T-helper 17 cell (primary cell): ENCODE data around the gene KCNK4. TPM values are rescaled to one million over a fixed set of nuclear protein-coding genes. Genes with fewer than 3 reads are reported as not detected.

Experiments
- ATAC-seq: fragments of 150-1000 bp; cut with Tn5 transposase; 2 replicates; pipeline ENCODE4 v1.10.0; 2021; ENCODE audit warnings: mild to moderate bottlenecking, moderate library complexity
- DNase-seq, 3 donors: peaks; one replicate each; pipeline versions ENCODE4 v3.0.0 to v3.0.0-alpha.2; 2020 to 2021
- H3K9me3 ChIP-seq: one replicate; pipeline ENCODE4 v1.7.0; 2013; ENCODE audit warnings: low read length, mild to moderate bottlenecking; ENCODE audit not compliant: control insufficient read depth, poor library complexity, severe bottlenecking
- H3K27ac Mint-ChIP-seq: one replicate; pipeline ENCODE4 v1.8.0; 2022; ENCODE audit warnings: mild to moderate bottlenecking, moderate library complexity, mixed read lengths
- H3K27me3 Mint-ChIP-seq: one replicate; pipeline ENCODE4 v1.8.0; 2022; ENCODE audit warnings: mixed read lengths
- H3K36me3 Mint-ChIP-seq: one replicate; pipeline ENCODE4 v1.8.0; 2022; ENCODE audit warnings: low read depth, mixed read lengths
- H3K4me1 Mint-ChIP-seq: one replicate; pipeline ENCODE4 v1.8.0; 2022; ENCODE audit warnings: mild to moderate bottlenecking, mixed read lengths
- H3K4me3 Mint-ChIP-seq: one replicate; pipeline ENCODE4 v1.8.0; 2022; ENCODE audit warnings: mild to moderate bottlenecking, moderate library complexity, mixed read lengths
- total RNA-seq, 4 donors: library from RNA in 2 of 4; stranded (reverse) in 2 of 4; gene quantifications; one replicate each; pipeline ENCODE4 v1.2.3 and lab custom pipeline; 2022 to 2026

KCNK4 gene
- total RNA-seq, 2 donors from 2014 or later, result 0.50 TPM; not detected in 1

DNA sequence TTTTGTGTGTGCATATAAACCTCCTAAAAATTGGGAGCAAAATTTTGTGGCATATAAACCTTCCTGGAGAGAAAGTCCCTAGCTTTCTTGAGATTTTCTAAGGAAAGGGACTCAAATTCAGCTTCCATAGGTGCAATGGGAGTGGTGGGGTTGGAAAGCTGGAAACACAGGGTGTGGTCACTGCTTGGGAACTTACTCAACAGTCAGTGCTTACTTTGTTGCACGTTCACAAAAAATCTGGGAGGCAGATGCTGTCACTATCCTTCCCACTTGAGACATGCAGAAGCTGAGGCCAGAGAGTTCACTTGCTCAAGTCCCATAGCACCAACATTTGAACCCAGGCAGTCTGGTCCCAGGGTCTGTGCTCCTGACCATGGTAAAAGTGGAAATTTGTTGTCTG lies 5.1 kb downstream of the KCNK4 start:
- Mint-ChIP-seq H3K4me3 (no peak overlapping the region), H3K27ac (no peak overlapping the region), H3K4me1 (peaks cover 29% of the 10 kb centered on the region), H3K36me3 (peaks cover 2% of the 10 kb centered on the region), H3K27me3 (peaks cover 64% of the 10 kb centered on the region)
- H3K9me3 ChIP-seq, result no peaks in the 10 kb centered on the region
- ATAC-seq (no peak), DNase-seq (no peak)

DNA sequence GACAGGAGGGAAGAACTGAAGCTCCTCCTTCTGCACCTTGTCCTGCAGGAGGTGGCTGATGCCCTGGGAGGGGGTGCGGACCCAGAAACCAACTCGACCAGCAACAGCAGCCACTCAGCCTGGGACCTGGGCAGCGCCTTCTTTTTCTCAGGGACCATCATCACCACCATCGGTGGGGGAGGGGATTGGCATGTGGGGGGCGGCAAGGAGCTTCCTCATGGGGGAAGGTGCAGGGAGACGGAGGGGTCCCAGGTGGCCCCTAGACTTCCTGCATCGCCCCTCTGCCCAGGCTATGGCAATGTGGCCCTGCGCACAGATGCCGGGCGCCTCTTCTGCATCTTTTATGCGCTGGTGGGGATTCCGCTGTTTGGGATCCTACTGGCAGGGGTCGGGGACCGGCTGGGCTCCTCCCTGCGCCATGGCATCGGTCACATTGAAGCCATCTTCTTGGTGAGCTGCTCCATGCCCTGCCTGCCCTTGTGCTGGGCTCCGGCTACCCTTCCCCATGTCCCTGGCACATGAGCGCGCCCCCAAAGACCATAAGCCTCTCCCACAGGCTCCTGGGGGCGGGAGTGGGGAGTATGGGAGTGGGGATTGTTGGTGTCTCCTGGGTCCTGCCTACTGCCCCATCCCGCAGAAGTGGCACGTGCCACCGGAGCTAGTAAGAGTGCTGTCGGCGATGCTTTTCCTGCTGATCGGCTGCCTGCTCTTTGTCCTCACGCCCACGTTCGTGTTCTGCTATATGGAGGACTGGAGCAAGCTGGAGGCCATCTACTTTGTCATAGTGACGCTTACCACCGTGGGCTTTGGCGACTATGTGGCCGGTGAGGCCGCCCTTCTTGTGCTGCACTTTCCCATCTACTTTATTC lies 6.0 kb downstream of the KCNK4 start:
- H3K9me3 ChIP-seq, result no peaks in the 10 kb centered on the region
- Mint-ChIP-seq H3K4me3 (no peak overlapping the region), H3K27ac (peak overlapping the region; percentile 14), H3K4me1 (peaks cover 29% of the 10 kb centered on the region), H3K36me3 (peaks cover 2% of the 10 kb centered on the region), H3K27me3 (peaks cover 64% of the 10 kb centered on the region)
- no peak for ATAC-seq
- no peak for DNase-seq

DNA sequence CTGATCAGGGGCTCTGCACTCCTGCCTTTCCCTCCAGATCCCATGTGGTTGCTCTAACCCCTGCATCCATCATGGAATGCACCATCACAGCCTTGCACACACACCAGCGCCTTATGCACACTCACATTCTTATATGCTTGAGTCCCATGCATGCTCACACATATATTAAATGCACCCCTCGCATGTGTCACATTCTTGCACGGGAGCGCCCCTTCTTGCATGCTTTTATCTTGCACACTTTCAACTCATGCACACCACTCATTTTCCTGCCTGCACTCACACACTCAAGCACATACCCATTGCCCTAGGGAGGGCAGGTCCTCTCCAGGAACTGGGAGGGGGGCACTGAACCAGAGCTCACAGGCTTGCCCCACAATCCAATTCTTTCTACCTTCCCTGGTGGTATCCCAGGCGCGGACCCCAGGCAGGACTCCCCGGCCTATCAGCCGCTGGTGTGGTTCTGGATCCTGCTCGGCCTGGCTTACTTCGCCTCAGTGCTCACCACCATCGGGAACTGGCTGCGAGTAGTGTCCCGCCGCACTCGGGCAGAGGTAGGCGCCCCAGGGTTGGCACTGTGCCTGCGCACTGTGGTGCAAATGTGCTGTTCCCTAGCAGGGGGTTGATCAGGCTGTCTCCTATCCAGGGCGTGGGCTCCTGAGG lies 6.7 kb downstream of the KCNK4 start:
- Mint-ChIP-seq H3K27me3 (peaks cover 62% of the 10 kb centered on the region), H3K4me1 (peaks cover 26% of the 10 kb centered on the region), H3K36me3 (peaks cover 2% of the 10 kb centered on the region), H3K27ac (peak overlapping the region; percentile 65), H3K4me3 (no peak overlapping the region)
- DNase-seq (no peak), ATAC-seq (no peak)
- no peaks in the 10 kb centered on the region for H3K9me3 ChIP-seq

DNA sequence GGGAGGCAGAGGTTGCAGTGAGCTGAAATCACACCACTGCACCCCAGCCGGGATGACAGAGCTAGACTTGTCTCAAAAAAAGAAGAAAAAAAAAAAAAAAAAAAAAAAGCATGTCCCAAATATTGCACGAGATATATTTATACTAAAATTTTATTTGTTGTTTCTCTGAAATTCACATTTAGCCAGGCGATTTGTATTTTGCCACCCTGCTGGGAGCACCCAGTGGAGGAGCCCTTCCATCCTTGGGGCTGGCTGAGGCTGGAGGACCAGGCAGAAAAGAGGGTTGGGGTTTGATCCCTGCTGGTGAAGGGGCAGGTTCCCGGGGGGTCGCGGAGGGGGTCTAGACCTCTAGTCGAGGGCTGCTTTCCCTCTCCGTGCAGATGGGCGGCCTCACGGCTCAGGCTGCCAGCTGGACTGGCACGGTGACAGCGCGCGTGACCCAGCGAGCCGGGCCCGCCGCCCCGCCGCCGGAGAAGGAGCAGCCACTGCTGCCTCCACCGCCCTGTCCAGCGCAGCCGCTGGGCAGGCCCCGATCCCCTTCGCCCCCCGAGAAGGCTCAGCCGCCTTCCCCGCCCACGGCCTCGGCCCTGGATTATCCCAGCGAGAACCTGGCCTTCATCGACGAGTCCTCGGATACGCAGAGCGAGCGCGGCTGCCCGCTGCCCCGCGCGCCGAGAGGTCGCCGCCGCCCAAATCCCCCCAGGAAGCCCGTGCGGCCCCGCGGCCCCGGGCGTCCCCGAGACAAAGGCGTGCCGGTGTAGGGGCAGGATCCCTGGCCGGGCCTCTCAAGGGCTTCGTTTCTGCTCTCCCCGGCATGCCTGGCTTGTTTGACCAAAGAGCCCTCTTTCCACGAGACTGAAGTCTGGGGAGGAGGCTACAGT lies 8.1 kb downstream of the KCNK4 start:
- H3K27me3 Mint-ChIP-seq, result peaks cover 48% of the 10 kb centered on the region
- H3K4me1 Mint-ChIP-seq, result peaks cover 28% of the 10 kb centered on the region
- no peak for ATAC-seq

DNA sequence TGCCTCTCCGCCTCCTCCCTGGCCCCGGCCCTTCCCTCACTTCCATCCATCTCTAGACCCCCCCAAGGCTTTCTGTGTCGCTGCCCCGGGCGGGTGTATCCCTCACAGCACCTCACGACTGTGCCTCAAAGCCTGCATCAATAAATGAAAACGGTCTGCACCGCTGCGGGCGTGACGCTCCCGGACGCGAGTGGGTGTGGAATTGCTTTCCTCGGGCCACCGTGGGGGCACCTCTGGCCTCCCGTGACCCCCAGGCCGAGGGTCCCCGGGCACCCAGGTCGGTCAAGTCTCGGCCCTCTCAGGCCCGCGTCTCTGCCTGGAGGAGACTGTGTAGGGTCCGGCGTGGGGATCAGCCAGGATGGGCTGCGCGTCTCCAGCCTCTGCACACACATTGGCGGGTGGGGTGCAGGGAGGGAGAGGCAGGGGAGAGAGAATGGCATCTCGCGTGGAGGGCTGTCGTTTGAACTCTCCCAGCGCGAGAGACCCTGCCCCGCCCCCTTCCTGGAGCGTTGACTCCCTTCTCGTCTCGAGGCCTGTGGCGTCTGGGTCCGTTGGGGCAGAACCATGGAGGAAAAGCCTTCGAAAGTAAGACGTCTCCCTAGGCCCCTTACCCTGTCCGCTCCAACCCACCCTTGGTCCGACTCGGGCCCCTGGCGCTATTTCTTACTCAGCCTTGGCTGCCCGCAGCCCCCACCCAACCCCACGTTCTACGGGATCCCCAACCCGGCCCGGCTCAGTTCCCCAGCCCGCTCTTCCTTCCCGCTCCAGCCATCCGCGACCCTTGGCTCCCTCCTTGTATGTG lies 8.9 kb downstream of the KCNK4 start, which contains the start of gene CATSPERZ:
CATSPERZ (plus strand) TSS at position 512 of the 802 bp plus-strand sequence; CDS start at position 565, 53 bp downstream.
- Mint-ChIP-seq H3K27ac (peak within 1 kb of the TSS; percentile 85), H3K27me3 (peaks cover 43% of the 10 kb centered on the region), H3K4me1 (peaks cover 29% of the 10 kb centered on the region), H3K36me3 (peaks cover 2% of the 10 kb centered on the region), H3K4me3 (peak within 1 kb of the TSS; percentile 88)
- no peak for DNase-seq
- H3K9me3 ChIP-seq, result no peaks in the 10 kb centered on the region
- no peak for ATAC-seq

More for the DNA sequence above, 8.1 kb downstream of the KCNK4 start:
- DNase-seq, result no peak
- peaks cover 2% of the 10 kb centered on the region for H3K36me3 Mint-ChIP-seq
- peak overlapping the region; percentile 88 for H3K4me3 Mint-ChIP-seq
- no peaks in the 10 kb centered on the region for H3K9me3 ChIP-seq
- H3K27ac Mint-ChIP-seq, result no peak overlapping the region

DNA sequence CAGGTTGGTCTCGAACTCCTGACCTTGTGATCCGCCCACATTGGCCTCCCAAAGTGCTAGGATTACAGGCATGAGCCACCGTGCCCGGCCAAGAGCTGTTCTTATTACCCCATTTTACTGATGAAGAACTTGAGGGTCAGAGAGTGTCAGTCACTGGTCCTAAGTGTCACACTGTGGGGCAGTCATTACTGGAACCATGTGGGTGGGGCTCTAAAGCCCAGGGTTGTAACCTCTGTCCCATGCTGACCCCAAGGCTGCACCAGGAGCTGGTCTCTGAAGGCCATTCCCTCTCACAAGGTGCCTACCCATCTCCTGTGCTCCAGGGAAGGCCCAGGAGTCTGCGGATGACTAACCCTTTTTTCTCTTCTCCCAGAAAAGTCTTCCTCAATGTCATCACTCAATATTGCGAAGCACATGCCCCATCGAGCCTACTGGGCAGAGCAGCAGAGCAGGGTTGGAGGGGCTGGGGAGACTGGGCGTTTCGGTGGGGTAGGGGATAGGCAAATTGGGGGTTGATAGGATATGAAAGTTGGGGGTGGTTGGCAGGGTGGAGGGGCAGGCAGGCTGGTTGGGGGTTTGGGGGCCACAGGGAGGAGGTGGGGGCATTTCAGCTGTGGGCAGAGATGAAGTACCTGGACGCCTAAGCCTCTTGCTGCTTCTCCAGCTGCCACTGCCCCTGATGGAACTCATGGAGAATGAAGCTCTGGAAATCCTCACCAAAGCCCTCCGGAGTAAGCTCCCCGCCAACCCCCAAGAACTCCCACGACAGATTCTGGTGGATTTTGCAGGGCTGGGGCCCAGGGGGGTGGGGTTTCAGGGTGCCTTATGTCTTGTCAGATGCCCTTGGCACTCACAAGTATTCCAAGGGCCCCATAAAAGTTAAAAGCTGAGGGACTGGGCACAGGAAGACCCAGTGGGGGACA lies 12.3 kb downstream of the KCNK4 start:
- no peak for DNase-seq
- ATAC-seq, result no peak
- H3K9me3 ChIP-seq, result no peaks in the 10 kb centered on the region
- H3K4me3 Mint-ChIP-seq, result no peak overlapping the region
- H3K4me1 Mint-ChIP-seq, result peaks cover 33% of the 10 kb centered on the region
- H3K36me3 Mint-ChIP-seq, result peaks cover 2% of the 10 kb centered on the region
- H3K27me3 Mint-ChIP-seq, result peaks cover 16% of the 10 kb centered on the region
- H3K27ac Mint-ChIP-seq, result peak overlapping the region; percentile 85

DNA sequence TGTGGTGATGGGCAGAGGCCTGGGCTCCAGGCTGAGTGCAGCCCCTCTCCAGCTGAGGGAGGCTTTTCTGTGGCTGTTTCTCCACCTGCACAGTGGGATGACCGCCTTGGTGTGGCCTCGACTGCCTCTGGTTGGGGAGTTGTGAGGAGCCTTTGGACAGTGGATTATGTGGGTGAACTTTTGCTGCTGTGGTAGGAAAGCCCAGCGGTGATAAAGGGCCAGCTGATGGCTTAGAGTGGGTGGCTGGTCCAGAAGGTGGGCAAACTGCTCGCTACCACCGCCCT lies 12.9 kb downstream of the KCNK4 start:
- H3K4me1 Mint-ChIP-seq, result peaks cover 33% of the 10 kb centered on the region
- H3K4me3 Mint-ChIP-seq, result peak overlapping the region; percentile 93
- H3K27ac Mint-ChIP-seq, result peak overlapping the region; percentile 94
- H3K9me3 ChIP-seq, result no peaks in the 10 kb centered on the region
- ATAC-seq (no peak), DNase-seq (no peak)
- H3K27me3 Mint-ChIP-seq, result peaks cover 14% of the 10 kb centered on the region
- H3K36me3 Mint-ChIP-seq, result peaks cover 2% of the 10 kb centered on the region

DNA sequence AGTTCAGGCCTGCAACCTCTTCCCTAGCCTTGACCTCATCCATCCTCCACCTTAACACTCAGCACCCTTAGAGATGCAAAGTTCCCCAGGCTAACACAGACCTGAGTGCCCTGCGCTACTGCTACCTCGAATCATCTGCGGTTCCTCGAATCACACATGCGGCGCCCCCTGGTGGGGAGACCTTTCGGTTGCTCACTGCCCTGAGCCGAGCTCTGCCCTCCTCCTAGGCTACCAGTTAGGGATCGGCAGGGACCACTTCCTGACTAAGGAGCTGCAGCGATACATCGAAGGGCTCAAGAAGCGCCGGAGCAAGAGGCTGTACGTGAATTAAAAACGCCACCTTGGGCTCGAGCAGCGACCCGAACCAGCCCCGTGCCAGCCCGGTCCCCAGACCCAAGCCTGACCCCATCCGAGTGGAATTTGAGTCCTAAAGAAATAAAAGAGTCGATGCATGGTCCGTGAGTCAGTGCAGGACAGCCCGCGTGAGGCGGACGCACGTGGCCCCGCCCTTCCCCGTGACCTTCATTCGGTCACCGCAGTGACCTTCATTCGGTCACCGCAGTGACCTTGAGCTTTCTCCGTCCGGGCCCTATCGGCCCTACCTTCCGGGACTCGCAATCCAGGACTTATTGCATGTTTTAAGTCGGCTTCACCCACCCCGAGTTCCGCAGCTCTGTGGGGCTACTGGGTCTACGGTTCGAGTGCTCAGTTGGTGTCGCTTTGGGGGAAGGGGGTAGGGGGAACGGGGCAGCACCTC lies 13.4 kb downstream of the KCNK4 start:
- peak overlapping the region; percentile 94 for H3K27ac Mint-ChIP-seq
- ATAC-seq (peak; percentile 38), DNase-seq (peak; percentile 83 to 95 (median 87))
- H3K9me3 ChIP-seq, result no peaks in the 10 kb centered on the region
- H3K4me3 Mint-ChIP-seq, result peak overlapping the region; percentile 93
- H3K4me1 Mint-ChIP-seq, result peaks cover 33% of the 10 kb centered on the region
- H3K27me3 Mint-ChIP-seq, result peaks cover 14% of the 10 kb centered on the region
- peaks cover 2% of the 10 kb centered on the region for H3K36me3 Mint-ChIP-seq

DNA sequence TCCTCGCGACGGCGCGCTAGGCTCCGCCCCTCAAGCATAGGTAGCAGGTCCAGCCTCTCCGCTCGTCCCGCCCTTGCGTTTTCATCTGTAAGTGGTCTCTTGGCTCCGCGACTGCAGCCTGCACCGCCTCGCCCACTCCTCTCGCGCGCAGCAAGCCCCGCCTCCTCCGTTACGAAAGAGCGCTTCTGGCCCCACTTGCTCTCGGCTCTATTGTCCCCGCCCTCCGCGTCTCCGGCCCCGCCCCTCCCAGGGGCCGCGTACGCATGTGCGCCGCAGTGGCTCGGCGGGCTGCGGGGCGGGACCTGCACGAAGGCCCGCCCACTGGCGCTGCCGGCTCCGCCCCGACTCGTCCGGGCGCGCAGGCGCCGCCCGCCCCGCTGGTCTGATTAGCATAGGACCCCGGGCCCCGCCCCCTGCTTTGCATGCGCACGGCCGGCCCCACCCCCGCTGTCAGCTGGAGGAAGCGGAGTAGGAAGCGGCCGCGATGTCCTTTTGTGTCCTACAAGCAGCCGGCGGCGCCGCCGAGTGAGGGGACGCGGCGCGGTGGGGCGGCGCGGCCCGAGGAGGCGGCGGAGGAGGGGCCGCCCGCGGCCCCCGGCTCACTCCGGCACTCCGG lies 14.1 kb downstream of the KCNK4 start, which contains the start of gene ESRRA:
ESRRA (plus strand) TSS at position 450 of the 616 bp plus-strand sequence. CDS start 1,656 bp downstream, outside the sequence.
- peaks cover 8% of the 10 kb centered on the region for H3K27me3 Mint-ChIP-seq
- no peaks in the 10 kb centered on the region for H3K36me3 Mint-ChIP-seq
- ATAC-seq (peak; percentile 79), DNase-seq (peak; percentile 98 to 100 (median 99))
- no peaks in the 10 kb centered on the region for H3K9me3 ChIP-seq
- H3K4me3 Mint-ChIP-seq, result peak within 1 kb of the TSS; percentile 97
- peak within 1 kb of the TSS; percentile 94 for H3K27ac Mint-ChIP-seq
- H3K4me1 Mint-ChIP-seq, result peaks cover 30% of the 10 kb centered on the region

DNA sequence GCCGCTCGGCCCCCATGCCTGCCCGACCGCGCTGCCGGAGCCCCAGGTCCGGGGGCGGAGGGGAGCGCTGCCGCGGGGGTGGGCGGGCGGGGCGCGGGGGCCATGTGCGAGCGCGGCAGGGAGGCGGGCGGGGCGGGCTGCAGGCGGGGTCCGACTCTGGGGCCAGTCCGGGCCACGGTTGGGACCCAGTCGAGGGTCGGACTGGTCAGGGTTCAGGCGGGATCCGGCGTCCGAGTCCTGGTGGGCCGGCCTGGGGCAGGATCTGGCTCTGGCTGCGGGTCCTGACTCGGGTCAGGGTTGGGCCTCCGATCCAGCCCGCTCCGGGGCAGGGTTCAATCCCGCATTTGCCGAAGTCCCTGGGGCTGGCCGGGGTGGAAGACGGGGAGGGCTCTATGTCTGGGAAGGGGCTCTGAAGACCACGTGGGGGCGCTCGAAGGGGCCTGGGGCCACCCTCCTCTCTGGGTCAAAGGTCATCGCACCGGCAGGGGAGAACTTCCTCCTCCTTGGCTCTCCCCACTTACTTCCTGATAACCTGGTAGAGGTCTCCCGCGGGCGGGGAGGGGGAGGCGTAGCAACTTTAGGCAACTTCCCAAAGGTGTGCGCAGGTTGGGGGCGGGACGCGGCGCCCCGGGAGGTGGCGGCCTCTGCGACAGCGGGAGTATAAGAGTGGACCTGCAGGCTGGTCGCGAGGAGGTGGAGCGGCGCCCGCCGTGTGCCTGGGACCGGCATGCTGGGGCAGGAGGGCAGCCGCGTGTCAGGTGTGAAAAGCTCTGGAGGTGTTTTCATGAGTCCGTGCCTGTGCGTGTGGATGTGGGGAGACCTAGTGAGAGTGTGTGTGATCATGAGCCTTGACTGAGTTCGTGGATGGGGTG lies 14.8 kb downstream of the KCNK4 start:
- no peaks in the 10 kb centered on the region for H3K36me3 Mint-ChIP-seq
- H3K9me3 ChIP-seq, result no peaks in the 10 kb centered on the region

More for the DNA sequence above, 14.8 kb downstream of the KCNK4 start:
- H3K27ac Mint-ChIP-seq, result peak overlapping the region; percentile 90
- H3K4me3 Mint-ChIP-seq, result peak overlapping the region; percentile 97
- ATAC-seq, result peak; percentile 10
- peak; percentile 47 to 67 (median 57) for DNase-seq
- H3K4me1 Mint-ChIP-seq, result peaks cover 25% of the 10 kb centered on the region
- peaks cover under 1% of the 10 kb centered on the region for H3K27me3 Mint-ChIP-seq
